Activated naive CD8-positive, alpha-beta T cell treated with anti-CD3 and anti-CD28 coated beads, Interleukin-2, amount 50 U/mL, for 16 hours (primary cell): Measurements from ENCODE around the gene COL27A1.
A peak's percentile ranks its signal among the peaks of the same experiment; 100 is the strongest.

ENCODE experiments used
- DNase-seq: peaks from one replicate; pipeline ENCODE4 v3.0.0-alpha.2; 2020; ENCODE audit warnings: low read depth, low spot score

COL27A1 gene

DNA sequence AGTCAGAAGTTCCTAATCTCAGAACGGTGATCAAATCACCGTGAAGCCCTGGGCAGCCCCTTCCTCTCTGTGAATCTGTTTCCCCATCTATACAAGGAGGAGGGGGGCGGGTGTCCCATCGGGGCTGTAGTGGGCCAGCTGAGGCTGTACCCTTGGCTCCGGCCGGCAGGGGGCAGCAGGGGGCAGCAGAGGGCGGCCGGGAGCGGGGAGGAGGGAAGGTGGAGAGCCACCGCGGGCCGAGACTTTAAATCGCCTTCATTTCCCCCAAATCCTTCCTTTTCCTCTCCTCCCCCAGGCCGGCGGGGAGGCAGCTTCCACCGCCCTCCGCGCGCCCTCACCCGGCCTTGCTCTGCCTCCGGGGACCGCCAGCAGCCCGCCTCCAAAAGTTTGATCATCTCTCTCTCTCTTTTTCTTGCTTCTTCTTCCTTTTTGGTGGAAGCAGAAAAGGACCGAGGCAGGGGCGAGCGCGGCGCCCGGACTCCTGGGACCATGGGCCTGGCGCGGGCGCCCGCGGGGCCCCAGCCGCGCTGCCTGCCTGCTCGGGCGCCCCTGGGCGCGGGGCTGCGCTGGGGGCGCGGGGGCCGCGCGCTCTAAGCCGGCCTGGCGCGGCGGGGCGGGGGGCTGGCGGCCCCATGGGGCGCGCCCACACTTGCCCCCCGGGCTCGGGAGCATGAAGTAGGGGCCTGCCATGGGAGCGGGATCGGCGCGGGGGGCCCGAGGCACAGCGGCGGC is at the start of gene COL27A1:
Gene COL27A1 (plus strand): TSS at position 275 of the 732 bp plus-strand sequence. CDS start 414 bp downstream, at position 689.
- peak; percentile 73 for DNase-seq

DNA sequence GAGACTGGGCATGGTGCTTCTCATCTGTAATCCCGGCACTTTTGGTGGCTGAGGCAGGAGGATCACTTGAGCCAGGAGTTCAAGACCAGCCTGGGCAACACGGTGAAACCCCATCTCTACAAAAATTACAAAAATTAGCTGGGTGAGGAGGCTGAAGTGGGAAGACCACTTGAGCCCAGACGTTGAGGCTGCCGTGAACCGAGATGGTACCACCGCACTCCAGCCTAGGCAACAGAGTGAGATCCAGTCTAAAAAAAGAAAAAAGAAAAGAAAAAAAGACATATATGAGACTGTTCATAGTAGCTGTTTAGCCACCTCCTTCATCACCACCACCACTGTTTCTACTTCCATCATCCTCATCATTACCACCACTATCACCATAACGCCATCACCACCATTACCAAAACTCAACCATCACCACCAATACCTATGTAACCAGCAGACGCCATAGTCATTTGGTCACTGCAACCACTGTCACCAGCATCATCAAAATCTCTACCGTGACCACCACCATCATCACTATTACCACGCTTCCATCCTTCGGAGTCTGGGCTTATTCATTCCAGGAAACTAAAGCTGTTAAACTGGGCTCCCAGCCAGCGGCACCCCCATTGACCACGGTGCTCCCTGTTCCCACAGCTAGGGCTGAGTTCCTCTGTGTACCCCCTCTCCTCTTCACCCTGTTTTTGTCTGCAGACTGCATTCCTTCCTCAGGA is 47.9 kb upstream of the COL27A1 start:
- no peak for DNase-seq

GRCh38 chr9:114108016-114108833 is 47.1 kb upstream of the COL27A1 start:
- no peak for DNase-seq

DNA sequence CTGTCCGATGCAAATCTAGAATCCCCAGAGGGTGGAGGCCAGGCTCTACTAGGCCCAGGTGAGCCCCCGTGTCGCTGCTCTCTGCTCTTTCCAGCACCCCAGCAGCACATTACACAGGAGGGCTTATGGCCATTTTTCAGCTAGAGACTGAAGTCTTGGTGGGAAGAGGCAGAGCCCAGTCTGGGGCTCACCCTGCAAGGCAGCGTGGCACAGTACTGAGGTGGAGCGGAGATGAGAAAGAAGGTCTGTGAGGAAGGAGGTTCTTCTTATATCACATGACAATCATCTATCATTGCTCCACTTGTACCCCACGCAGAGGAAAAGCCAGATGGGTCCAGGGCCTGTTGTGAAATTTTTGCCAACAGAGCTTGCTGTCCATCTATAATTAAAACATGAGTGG is 46.2 kb upstream of the COL27A1 start:
- no peak for DNase-seq

DNA sequence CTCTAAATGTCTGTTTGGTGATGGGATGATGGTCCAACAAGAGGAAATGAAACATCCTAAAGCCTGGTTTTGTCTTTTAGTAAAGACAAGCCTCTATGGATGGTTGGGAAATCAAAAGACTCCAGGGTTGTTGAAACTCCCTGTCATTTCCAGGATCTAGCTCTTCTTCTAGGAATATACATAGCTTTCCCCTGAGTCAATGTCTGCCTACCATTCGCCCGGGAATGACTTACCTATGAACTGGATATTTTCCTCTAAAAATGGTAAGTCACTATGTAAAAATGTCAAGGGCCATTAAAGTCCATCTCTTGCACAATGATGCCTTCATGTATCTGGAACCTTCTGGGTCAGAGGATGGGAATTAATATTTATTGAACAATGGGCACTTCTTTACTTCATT is 45.2 kb upstream of the COL27A1 start:
- no peak for DNase-seq

GRCh38 chr9:114112325-114112724 is 43.0 kb upstream of the COL27A1 start:
- DNase-seq, result no peak

GRCh38 chr9:114112778-114113584 is 42.4 kb upstream of the COL27A1 start:
- no peak for DNase-seq

DNA sequence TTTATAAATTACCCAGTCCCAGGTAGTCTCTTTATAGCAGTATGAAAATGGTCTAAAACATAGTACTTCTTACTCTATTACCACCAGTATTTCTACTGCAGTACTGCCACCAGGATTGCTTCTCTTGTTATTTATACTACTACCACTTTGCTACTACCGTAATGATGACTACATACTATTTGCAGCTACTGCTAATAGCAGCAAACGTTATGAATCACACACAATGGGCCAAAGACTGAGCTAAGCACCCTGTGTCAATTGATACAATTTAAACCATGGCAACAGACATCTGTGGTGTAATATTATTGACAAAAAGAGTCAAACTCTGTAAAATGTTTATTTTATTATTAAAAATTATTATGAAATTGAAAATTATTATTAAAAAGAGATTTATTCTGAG is 41.0 kb upstream of the COL27A1 start:
- DNase-seq, result no peak

DNA sequence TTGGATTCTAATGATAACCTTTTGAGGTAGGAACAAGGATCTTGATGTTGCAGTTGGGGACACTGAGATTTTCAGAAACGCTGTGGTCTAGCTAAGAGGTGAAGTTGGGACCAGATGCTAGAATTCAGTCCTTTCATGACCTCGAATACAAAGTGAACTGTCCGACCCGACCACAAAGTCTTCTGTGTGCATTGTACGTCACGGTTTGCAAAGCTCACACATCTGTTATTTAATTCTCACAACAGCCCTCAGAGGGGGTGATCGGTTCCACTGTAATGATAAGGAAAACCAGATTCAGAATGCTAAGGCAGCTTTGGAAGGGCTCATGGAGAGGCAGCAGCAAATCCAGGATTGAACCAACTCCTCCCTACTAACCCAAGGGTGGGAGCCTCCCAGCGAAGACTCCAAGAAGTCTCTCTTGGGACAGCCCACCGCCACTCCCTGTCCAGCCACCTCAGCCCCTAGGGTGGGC is 39.6 kb upstream of the COL27A1 start:
- DNase-seq, result no peak

DNA sequence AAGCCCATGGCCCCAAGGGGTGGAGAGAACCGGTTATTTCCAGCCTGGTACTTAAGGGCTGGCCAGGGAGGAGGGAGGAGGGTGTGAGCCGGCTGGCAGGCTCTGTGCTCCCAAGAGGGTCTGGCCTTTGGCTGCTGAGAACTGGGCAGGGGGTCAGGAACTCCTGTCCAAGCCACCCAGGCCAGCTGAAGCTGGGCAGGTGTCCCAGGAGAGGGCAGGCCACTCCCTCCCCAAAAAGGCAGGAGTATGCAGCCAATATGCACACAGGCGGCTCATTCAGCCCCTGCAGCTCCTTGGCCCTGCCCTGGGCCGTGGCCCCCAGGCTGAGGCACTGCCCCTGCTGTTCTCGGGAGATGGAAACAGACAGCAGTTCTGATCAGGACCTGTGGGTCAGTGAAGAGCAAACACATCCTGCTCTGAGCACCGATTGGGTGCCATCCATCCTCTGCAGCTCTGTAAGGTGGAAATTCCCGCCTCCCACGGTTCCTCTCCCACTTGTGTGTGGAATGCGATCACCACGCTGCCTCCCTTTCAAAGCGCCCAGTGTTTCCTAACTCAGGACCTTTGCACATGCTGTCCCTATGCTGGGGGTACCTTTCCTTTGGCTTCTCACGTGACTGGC is 39.1 kb upstream of the COL27A1 start:
- no peak for DNase-seq

GRCh38 chr9:114117614-114117995 is 37.7 kb upstream of the COL27A1 start:
- DNase-seq, result no peak

DNA sequence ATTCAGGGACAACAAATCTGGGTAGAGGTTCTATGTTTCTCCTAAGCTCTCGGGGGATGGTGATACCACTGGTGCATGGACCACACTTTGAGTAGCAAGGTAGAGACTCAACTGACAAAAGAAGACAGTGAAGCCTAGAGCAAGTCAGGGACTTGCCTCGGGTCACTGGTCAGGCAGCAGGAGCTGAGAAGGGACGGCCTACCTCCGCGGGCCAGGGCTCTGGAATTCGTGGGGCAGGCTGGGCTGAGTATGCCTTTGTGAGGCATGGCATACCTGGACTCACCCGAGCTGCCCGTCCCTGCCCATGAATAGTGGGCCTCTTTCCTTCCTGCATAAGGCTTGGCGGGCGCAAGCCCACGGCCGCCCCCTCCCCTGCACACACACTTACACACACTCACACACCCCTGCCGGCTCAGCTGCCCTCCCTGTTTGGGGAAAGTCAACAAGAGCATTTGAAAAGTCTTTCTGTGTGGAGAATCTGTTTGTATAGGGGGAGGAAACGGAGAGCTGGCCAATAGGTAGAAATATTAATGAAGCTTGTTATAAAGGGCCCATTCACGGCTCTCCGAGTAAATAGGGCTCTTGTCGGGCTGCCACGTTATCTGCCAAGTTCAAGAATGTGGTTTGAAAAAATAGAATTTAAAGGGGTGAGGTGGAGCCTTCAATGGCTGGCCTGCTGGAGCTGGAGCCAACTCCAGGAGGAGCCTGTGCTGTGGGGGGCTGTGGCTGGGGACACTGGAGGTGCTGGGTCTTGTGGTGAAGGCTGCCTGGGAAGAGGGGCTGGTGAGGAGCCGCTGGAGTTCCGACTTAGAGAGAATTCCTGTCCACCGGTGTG is 37.1 kb upstream of the COL27A1 start:
- no peak for DNase-seq

- no peak for DNase-seq
Observed at GRCh38 chr9:114119242-114120191, 35.8 kb upstream of the COL27A1 start.

DNA sequence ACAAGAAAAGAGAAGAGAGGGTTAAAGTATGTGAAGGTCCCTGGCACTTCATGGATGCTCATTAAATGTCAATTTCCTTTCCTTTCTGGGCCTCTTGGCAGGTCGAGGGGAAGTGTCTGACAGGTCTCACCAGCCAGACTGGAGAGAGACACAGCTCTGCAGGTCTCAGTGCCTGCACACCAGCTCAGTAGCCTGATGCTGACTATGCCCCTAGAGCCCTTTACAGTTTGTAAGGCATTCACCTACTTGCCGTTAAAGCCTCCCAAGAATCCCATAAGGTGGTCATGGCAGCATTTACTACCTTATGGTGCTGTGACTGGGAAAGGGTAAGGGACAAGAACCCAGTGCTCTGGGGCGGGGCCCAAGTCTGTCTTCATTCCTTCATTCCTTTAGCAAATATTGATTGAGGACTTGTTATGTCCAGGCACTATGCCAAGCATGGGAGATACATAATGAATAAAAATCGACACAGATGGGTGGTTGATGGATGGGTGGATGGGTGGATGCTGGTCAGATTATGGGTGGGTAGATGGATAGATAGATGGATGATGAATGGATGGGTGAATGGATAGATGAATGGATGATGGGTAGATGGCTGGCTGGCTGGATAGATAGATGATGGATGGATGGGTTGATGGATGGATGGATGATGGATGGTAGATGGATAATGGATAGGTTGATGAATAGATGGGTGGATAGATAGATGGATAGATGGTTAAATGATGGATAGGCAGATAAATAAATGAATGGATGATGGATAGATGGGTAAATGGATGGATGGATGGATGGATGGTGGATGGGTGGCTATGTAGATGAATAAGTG is 34.9 kb upstream of the COL27A1 start:
- no peak for DNase-seq

DNA sequence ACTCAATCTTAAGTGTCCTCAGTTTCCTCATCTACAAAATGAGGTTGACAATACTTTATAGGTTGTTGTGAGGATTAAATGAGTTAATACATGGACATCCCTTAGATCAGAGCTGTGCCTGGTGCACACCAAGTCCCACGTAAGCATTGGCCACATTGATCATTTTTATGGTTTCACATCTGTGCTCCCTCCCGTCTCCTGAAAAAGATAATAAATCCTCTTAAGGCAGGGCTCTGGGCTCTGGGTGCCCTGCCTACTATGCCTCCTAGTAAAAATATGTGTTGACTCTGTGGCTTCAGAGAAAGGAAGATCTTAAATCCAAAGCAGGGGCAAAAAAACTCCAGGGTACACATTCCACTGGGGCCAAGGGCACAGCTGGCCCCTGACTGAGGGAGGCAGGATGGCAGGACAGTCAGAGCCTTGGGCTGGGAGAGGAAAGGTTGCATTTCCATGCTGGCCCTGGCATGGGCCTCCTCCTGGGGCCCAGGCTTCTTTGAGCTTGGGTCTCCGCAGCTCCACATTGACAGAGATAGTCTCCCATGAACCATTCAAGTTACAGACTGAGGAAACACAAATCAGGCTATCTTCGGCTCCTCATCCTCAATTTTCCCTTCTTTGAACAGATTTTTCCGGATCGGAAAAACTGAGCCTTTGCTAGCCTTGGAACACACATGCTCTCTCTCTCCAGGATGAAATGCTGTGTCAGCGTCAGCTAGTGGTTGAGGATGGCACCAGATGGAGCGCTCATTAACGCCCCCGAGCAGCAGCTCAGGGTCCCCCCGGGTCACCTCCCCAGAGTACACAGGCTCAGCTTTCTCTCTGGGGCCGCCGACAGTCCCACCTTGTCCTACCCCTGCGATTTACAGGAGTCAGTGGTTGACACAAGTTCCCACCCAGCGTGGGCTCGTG is 33.9 kb upstream of the COL27A1 start:
- no peak for DNase-seq

GRCh38 chr9:114122136-114123027 is 33.0 kb upstream of the COL27A1 start:
- no peak for DNase-seq
